HepG2 (cell line): Measurements from ENCODE around the gene SP9. TPM values are rescaled to one million over a fixed set of nuclear protein-coding genes. Genes with fewer than 3 reads are reported as not detected.

Experiments used
- ARNTL ChIP-seq: sonication (generic); formaldehyde crosslinking; IDR thresholded peaks from 2 replicates; pipeline ENCODE4 v1.4.0; 2020; ENCODE audit warnings: mild to moderate bottlenecking, missing genetic modification reagents
- CCAR2 ChIP-seq: fragments of 200-400 bp; formaldehyde crosslinking; optimal IDR thresholded peaks from 2 replicates; pipeline ENCODE3; 2018; ENCODE audit warnings: low read depth, mild to moderate bottlenecking, low read length, moderate library complexity
- CCDC6 ChIP-seq: sonication (generic); formaldehyde crosslinking; IDR thresholded peaks from 2 replicates; pipeline ENCODE4 v1.8.1; 2022; ENCODE audit warnings: mild to moderate bottlenecking, missing genetic modification reagents, moderate library complexity
- CHD2 ChIP-seq: IDR thresholded peaks from 2 replicates; pipeline ENCODE4 v1.6.1; 2011; ENCODE audit warnings: low read depth, low read length, improper control_type of control experiment
- HHEX ChIP-seq: IDR thresholded peaks from 2 replicates; pipeline ENCODE4 v1.6.1; 2016; ENCODE audit warnings: control low read depth
- KLF12 ChIP-seq: sonication (generic); formaldehyde crosslinking; IDR thresholded peaks from 2 replicates; pipeline ENCODE4 v1.4.0; 2020; ENCODE audit warnings: missing genetic modification reagents, borderline replicate concordance
- NR2F1 ChIP-seq, 2 experiments: fragments of 450-650 bp in 1 of 2; formaldehyde crosslinking in 1 of 2; IDR thresholded peaks; 2 replicates each; pipeline versions ENCODE4 v1.5.0 to v1.6.1; 2016 to 2020; ENCODE audit warnings: mild to moderate bottlenecking in 1 of 2, missing compliant biosample characterization in 1 of 2, missing genetic modification reagents in 1 of 2, moderate library complexity in 1 of 2
- PHF20 ChIP-seq: sonication (generic); formaldehyde crosslinking; IDR thresholded peaks from 2 replicates; pipeline ENCODE4 v1.5.0; 2020; ENCODE audit warnings: mild to moderate bottlenecking, missing genetic modification reagents
- SATB2 ChIP-seq: sonication (generic); formaldehyde crosslinking; IDR thresholded peaks from 2 replicates; pipeline ENCODE4 v1.5.0; 2020; ENCODE audit warnings: missing genetic modification reagents
- ZC3H4 ChIP-seq: sonication (generic); formaldehyde crosslinking; IDR thresholded peaks from 2 replicates; pipeline ENCODE4 v1.4.0; 2020; ENCODE audit warnings: missing genetic modification reagents, borderline replicate concordance
- ZFP82 ChIP-seq: sonication (generic); formaldehyde crosslinking; IDR thresholded peaks from 2 replicates; pipeline ENCODE4 v1.5.1; 2020; ENCODE audit warnings: mild to moderate bottlenecking, missing genetic modification reagents, borderline replicate concordance
- ZNF205 ChIP-seq: IDR thresholded peaks from 2 replicates; pipeline ENCODE4 v1.6.1; 2018; ENCODE audit warnings: missing biosample characterization, missing genetic modification reagents
- ZNF441 ChIP-seq: sonication (generic); formaldehyde crosslinking; IDR thresholded peaks from 2 replicates; pipeline ENCODE4 v1.7.0; 2021; ENCODE audit warnings: missing genetic modification reagents, borderline replicate concordance
- ZNF674 ChIP-seq: sonication (generic); formaldehyde crosslinking; IDR thresholded peaks from 2 replicates; pipeline ENCODE4 v1.5.0; 2020; ENCODE audit warnings: low read depth, mild to moderate bottlenecking, missing genetic modification reagents
- ZNF780A ChIP-seq: sonication (generic); formaldehyde crosslinking; IDR thresholded peaks from 2 replicates; pipeline ENCODE4 v1.8.0; 2022; ENCODE audit warnings: mild to moderate bottlenecking, missing genetic modification reagents, moderate library complexity
- polyA plus RNA-seq, 8 experiments: library from polyadenylated mRNA; depleted of rRNA in 3 of 8; stranded (reverse) in 7 of 8; unstranded in 1 of 8; fragments of >200 nt; fragmentation: Illumina TruSeq in 4 of 8; extraction: Trizol in 4 of 8; gene quantifications; 2 replicates each; pipeline versions ENCODE4 v1.2.1 to v1.2.3, GENCODE V29; 2011 to 2016; ENCODE audit warnings: low read depth in 4 of 8, missing spikeins in 1 of 8, mixed read lengths in 1 of 8; ENCODE audit not compliant: insufficient read depth in 1 of 8
- total RNA-seq, 5 experiments: library from RNA; depleted of rRNA; stranded (reverse); fragments of >200 nt; fragmentation: Illumina TruSeq; extraction: Trizol; gene quantifications; 2 replicates each; pipeline ENCODE4 v1.2.3, GENCODE V29; 2016; ENCODE audit warnings: low read depth in 1 of 5
- TF ChIP-seq, protein P1 (sequence below): sonication (generic); formaldehyde crosslinking; IDR thresholded peaks from 2 replicates; pipeline ENCODE4 v1.5.0; 2020; ENCODE audit warnings: mild to moderate bottlenecking, missing genetic modification reagents, borderline replicate concordance
- TF ChIP-seq, protein P2 (sequence below): IDR thresholded peaks from 2 replicates; pipeline ENCODE4 v1.6.1; 2016; ENCODE audit warnings: low read depth, borderline replicate concordance
- TF ChIP-seq, protein P3 (sequence below): sonication (generic); formaldehyde crosslinking; IDR thresholded peaks from 2 replicates; pipeline ENCODE4 v1.4.0; 2020; ENCODE audit warnings: mild to moderate bottlenecking, missing genetic modification reagents

The SP9 gene
- total and polyA plus RNA-seq, 2 of the 13 experiments (the other 11 are each of a cell fraction or from before 2014, with no cell fraction given), result not detected

DNA sequence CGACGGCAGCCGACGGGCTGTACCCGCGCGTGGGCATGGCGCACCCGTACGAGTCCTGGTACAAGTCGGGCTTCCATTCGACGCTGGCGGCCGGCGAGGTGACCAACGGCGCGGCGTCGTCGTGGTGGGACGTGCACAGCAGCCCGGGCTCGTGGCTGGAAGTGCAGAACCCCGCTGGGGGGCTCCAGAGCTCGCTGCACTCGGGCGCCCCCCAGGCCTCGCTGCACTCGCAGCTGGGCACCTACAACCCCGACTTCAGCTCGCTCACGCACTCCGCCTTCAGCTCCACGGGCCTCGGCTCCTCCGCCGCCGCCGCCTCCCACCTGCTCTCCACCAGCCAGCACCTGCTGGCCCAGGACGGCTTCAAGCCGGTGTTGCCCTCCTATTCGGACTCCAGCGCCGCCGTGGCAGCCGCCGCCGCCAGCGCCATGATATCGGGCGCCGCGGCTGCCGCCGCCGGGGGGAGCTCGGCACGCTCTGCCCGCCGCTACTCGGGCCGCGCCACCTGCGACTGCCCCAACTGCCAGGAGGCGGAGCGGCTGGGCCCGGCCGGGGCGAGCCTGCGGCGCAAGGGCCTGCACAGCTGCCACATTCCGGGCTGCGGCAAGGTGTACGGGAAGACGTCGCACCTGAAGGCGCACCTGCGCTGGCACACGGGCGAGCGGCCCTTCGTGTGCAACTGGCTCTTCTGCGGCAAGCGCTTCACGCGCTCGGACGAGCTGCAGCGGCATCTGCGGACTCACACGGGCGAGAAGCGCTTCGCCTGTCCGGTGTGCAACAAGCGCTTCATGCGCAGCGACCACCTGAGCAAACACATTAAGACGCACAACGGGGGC, 2.0 kb downstream of the SP9 start (continued):
- TF ChIP-seq, protein P1, sequence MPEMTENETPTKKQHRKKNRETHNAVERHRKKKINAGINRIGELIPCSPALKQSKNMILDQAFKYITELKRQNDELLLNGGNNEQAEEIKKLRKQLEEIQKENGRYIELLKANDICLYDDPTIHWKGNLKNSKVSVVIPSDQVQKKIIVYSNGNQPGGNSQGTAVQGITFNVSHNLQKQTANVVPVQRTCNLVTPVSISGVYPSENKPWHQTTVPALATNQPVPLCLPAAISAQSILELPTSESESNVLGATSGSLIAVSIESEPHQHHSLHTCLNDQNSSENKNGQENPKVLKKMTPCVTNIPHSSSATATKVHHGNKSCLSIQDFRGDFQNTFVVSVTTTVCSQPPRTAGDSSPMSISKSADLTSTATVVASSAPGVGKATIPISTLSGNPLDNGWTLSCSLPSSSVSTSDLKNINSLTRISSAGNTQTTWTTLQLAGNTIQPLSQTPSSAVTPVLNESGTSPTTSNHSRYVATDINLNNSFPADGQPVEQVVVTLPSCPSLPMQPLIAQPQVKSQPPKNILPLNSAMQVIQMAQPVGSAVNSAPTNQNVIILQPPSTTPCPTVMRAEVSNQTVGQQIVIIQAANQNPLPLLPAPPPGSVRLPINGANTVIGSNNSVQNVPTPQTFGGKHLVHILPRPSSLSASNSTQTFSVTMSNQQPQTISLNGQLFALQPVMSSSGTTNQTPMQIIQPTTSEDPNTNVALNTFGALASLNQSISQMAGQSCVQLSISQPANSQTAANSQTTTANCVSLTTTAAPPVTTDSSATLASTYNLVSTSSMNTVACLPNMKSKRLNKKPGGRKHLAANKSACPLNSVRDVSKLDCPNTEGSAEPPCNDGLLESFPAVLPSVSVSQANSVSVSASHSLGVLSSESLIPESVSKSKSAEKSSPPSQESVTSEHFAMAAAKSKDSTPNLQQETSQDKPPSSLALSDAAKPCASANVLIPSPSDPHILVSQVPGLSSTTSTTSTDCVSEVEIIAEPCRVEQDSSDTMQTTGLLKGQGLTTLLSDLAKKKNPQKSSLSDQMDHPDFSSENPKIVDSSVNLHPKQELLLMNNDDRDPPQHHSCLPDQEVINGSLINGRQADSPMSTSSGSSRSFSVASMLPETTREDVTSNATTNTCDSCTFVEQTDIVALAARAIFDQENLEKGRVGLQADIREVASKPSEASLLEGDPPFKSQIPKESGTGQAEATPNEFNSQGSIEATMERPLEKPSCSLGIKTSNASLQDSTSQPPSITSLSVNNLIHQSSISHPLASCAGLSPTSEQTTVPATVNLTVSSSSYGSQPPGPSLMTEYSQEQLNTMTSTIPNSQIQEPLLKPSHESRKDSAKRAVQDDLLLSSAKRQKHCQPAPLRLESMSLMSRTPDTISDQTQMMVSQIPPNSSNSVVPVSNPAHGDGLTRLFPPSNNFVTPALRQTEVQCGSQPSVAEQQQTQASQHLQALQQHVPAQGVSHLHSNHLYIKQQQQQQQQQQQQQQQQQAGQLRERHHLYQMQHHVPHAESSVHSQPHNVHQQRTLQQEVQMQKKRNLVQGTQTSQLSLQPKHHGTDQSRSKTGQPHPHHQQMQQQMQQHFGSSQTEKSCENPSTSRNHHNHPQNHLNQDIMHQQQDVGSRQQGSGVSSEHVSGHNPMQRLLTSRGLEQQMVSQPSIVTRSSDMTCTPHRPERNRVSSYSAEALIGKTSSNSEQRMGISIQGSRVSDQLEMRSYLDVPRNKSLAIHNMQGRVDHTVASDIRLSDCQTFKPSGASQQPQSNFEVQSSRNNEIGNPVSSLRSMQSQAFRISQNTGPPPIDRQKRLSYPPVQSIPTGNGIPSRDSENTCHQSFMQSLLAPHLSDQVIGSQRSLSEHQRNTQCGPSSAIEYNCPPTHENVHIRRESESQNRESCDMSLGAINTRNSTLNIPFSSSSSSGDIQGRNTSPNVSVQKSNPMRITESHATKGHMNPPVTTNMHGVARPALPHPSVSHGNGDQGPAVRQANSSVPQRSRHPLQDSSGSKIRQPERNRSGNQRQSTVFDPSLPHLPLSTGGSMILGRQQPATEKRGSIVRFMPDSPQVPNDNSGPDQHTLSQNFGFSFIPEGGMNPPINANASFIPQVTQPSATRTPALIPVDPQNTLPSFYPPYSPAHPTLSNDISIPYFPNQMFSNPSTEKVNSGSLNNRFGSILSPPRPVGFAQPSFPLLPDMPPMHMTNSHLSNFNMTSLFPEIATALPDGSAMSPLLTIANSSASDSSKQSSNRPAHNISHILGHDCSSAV, result no peak
- TF ChIP-seq, protein P2, sequence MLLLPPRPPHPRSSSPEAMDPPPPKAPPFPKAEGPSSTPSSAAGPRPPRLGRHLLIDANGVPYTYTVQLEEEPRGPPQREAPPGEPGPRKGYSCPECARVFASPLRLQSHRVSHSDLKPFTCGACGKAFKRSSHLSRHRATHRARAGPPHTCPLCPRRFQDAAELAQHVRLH, result 0 out of 2 replicates have a peak, but pooled peaks have one; percentile 34
- TF ChIP-seq CCDC6 (CRISPR knock-in tag), result no peak; the same call in 1 of the 2 replicates
- TF ChIP-seq CCAR2, result no peak
- TF ChIP-seq KLF12 (CRISPR knock-in tag), result no peak
- TF ChIP-seq ZC3H4 (CRISPR knock-in tag), result no peak
- peak; percentile 88; the same call in 1 of the 2 replicates for TF ChIP-seq ZFP82 (CRISPR knock-in tag)
- TF ChIP-seq ARNTL (CRISPR knock-in tag), result no peak
- no peak for TF ChIP-seq SATB2 (CRISPR knock-in tag)
- TF ChIP-seq ZNF780A (CRISPR knock-in tag), result no peak; the same call in 1 of the 2 replicates
- TF ChIP-seq, protein P3, sequence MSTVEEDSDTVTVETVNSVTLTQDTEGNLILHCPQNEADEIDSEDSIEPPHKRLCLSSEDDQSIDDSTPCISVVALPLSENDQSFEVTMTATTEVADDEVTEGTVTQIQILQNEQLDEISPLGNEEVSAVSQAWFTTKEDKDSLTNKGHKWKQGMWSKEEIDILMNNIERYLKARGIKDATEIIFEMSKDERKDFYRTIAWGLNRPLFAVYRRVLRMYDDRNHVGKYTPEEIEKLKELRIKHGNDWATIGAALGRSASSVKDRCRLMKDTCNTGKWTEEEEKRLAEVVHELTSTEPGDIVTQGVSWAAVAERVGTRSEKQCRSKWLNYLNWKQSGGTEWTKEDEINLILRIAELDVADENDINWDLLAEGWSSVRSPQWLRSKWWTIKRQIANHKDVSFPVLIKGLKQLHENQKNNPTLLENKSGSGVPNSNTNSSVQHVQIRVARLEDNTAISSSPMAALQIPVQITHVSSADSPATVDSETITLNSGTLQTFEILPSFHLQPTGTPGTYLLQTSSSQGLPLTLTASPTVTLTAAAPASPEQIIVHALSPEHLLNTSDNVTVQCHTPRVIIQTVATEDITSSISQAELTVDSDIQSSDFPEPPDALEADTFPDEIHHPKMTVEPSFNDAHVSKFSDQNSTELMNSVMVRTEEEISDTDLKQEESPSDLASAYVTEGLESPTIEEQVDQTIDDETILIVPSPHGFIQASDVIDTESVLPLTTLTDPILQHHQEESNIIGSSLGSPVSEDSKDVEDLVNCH, result no peak
- TF ChIP-seq ZNF441 (CRISPR knock-in tag), result peak; percentile 82; the same call in 1 of the 2 replicates
- TF ChIP-seq CHD2, result no peak
- 0 out of 2 replicates have a peak, but pooled peaks have one; percentile 32 for TF ChIP-seq ZNF674
- no peak for TF ChIP-seq ZNF205 (CRISPR knock-in tag)
- no peak for TF ChIP-seq HHEX (CRISPR knock-in tag)
- TF ChIP-seq PHF20, result no peak
- no peak for TF ChIP-seq NR2F1 (CRISPR knock-in tag; IDR thresholded peaks at IDR 0.05)
